Activated T-cell treated with anti-CD3 and anti-CD28 coated beads, Interleukin-2, amount 50 U/mL, for 4 hours (primary cell): ENCODE measurements around the gene SLC35F5. TPM values are rescaled to one million over a fixed set of nuclear protein-coding genes. Genes with fewer than 3 reads are reported as not detected.

Experiments
- ATAC-seq, 2 donors: fragments of 200-7000 bp; cut with Tn5 transposase; one replicate each; pipeline ENCODE4 v1.10.0; 2021
- DNase-seq: peaks from one replicate; pipeline ENCODE4 v3.0.0-alpha.2; 2020
- H3K27me3 Mint-ChIP-seq: one replicate; pipeline ENCODE4 v1.8.0; 2021; ENCODE audit warnings: low read depth, mixed read lengths
- H3K36me3 Mint-ChIP-seq: one replicate; pipeline ENCODE4 v1.8.0; 2022; ENCODE audit warnings: mixed read lengths; ENCODE audit not compliant: insufficient read depth
- H3K4me1 Mint-ChIP-seq: one replicate; pipeline ENCODE4 v1.8.0; 2021; ENCODE audit warnings: low read depth, mixed read lengths
- H3K4me3 Mint-ChIP-seq: one replicate; pipeline ENCODE4 v1.8.0; 2021; ENCODE audit warnings: mild to moderate bottlenecking, moderate library complexity, mixed read lengths
- H3K9me3 Mint-ChIP-seq: one replicate; pipeline ENCODE4 v1.8.0; 2021; ENCODE audit warnings: mixed read lengths
- total RNA-seq, 3 donors: library from RNA; stranded (reverse); gene quantifications; one replicate each; pipeline ENCODE4 v1.2.1, GENCODE V29; 2021

The SLC35F5 gene
- total RNA-seq, 3 donors from 2014 or later, result 14.4 to 18.6 (median 15.6) TPM

- H3K4me3 Mint-ChIP-seq, result no peak overlapping the region
- no peaks in the 10 kb centered on the region for H3K27me3 Mint-ChIP-seq
- H3K36me3 Mint-ChIP-seq, result no peaks in the 10 kb centered on the region
- DNase-seq, result no peak
- peaks cover 4% of the 10 kb centered on the region for H3K9me3 Mint-ChIP-seq
- ATAC-seq, result no peak
- no peaks in the 10 kb centered on the region for H3K4me1 Mint-ChIP-seq
Observed at GRCh38 chr2:113768770-113769169, 12.3 kb upstream of the SLC35F5 start.

- no peaks in the 10 kb centered on the region for H3K27me3 Mint-ChIP-seq
- DNase-seq (no peak), ATAC-seq (no peak)
- H3K4me3 Mint-ChIP-seq, result no peak overlapping the region
- peaks cover 4% of the 10 kb centered on the region for H3K9me3 Mint-ChIP-seq
- H3K36me3 Mint-ChIP-seq, result no peaks in the 10 kb centered on the region
- no peaks in the 10 kb centered on the region for H3K4me1 Mint-ChIP-seq
Observed at GRCh38 chr2:113767811-113768460, 11.5 kb upstream of the SLC35F5 start.

- Mint-ChIP-seq H3K4me1 (no peaks in the 10 kb centered on the region), H3K36me3 (no peaks in the 10 kb centered on the region), H3K4me3 (no peak overlapping the region), H3K9me3 (peaks cover 4% of the 10 kb centered on the region), H3K27me3 (no peaks in the 10 kb centered on the region)
- DNase-seq (no peak), ATAC-seq (no peak)
Observed at GRCh38 chr2:113765276-113765675, 8.8 kb upstream of the SLC35F5 start.

GRCh38 chr2:113762377-113763118 is 6.1 kb upstream of the SLC35F5 start:
- ATAC-seq, result no peak
- Mint-ChIP-seq H3K36me3 (no peaks in the 10 kb centered on the region), H3K4me3 (no peak overlapping the region), H3K27me3 (no peaks in the 10 kb centered on the region), H3K4me1 (peaks cover 2% of the 10 kb centered on the region), H3K9me3 (peaks cover 4% of the 10 kb centered on the region)
- DNase-seq, result no peak

GRCh38 chr2:113760400-113760799 is 4.0 kb upstream of the SLC35F5 start:
- Mint-ChIP-seq H3K9me3 (peaks cover 4% of the 10 kb centered on the region), H3K4me1 (peaks cover 8% of the 10 kb centered on the region), H3K36me3 (no peaks in the 10 kb centered on the region), H3K4me3 (no peak overlapping the region), H3K27me3 (no peaks in the 10 kb centered on the region)
- DNase-seq (no peak), ATAC-seq (no peak)

- Mint-ChIP-seq H3K27me3 (no peaks in the 10 kb centered on the region), H3K4me3 (peak overlapping the region; percentile 87), H3K9me3 (no peaks in the 10 kb centered on the region), H3K4me1 (peaks cover 21% of the 10 kb centered on the region), H3K36me3 (peaks cover 6% of the 10 kb centered on the region)
- no peak for DNase-seq
- no peak for ATAC-seq
Observed at GRCh38 chr2:113757138-113757657, 756 bp upstream of the SLC35F5 start.

GRCh38 chr2:113755835-113756354 is 547 bp downstream of the SLC35F5 start:
- peaks cover 21% of the 10 kb centered on the region for H3K4me1 Mint-ChIP-seq
- H3K9me3 Mint-ChIP-seq, result no peaks in the 10 kb centered on the region
- ATAC-seq (peak; percentile 56 to 61), DNase-seq (peak; percentile 20)
- peaks cover 7% of the 10 kb centered on the region for H3K36me3 Mint-ChIP-seq
- no peaks in the 10 kb centered on the region for H3K27me3 Mint-ChIP-seq
- peak overlapping the region; percentile 87 for H3K4me3 Mint-ChIP-seq

GRCh38 chr2:113755035-113755834 is 1.2 kb downstream of the SLC35F5 start:
- Mint-ChIP-seq H3K9me3 (no peaks in the 10 kb centered on the region), H3K27me3 (no peaks in the 10 kb centered on the region), H3K4me1 (peaks cover 21% of the 10 kb centered on the region), H3K4me3 (peak overlapping the region; percentile 87), H3K36me3 (peaks cover 11% of the 10 kb centered on the region)
- no peak for ATAC-seq
- no peak for DNase-seq

GRCh38 chr2:113754160-113754559 is 2.3 kb downstream of the SLC35F5 start:
- H3K4me1 Mint-ChIP-seq, result peaks cover 21% of the 10 kb centered on the region
- H3K4me3 Mint-ChIP-seq, result no peak overlapping the region
- no peaks in the 10 kb centered on the region for H3K27me3 Mint-ChIP-seq
- H3K9me3 Mint-ChIP-seq, result no peaks in the 10 kb centered on the region
- DNase-seq (no peak), ATAC-seq (no peak)
- H3K36me3 Mint-ChIP-seq, result peaks cover 12% of the 10 kb centered on the region

- H3K36me3 Mint-ChIP-seq, result peaks cover 23% of the 10 kb centered on the region
Observed at GRCh38 chr2:113750385-113750784, 6.1 kb downstream of the SLC35F5 start.

GRCh38 chr2:113741091-113741490 is 15.4 kb downstream of the SLC35F5 start:
- H3K9me3 Mint-ChIP-seq, result no peaks in the 10 kb centered on the region
- ATAC-seq (no peak), DNase-seq (no peak)
- H3K36me3 Mint-ChIP-seq, result peaks cover 38% of the 10 kb centered on the region
- no peaks in the 10 kb centered on the region for H3K27me3 Mint-ChIP-seq
- no peak overlapping the region for H3K4me3 Mint-ChIP-seq
- no peaks in the 10 kb centered on the region for H3K4me1 Mint-ChIP-seq

More at GRCh38 chr2:113750385-113750784, 6.1 kb downstream of the SLC35F5 start:
- Mint-ChIP-seq H3K4me1 (peaks cover 13% of the 10 kb centered on the region), H3K27me3 (no peaks in the 10 kb centered on the region), H3K4me3 (no peak overlapping the region), H3K9me3 (no peaks in the 10 kb centered on the region)
- DNase-seq (no peak), ATAC-seq (no peak)

GRCh38 chr2:113739849-113740248 is 16.6 kb downstream of the SLC35F5 start:
- peaks cover 29% of the 10 kb centered on the region for H3K36me3 Mint-ChIP-seq
- DNase-seq, result no peak

GRCh38 chr2:113734185-113734584 is 22.3 kb downstream of the SLC35F5 start:
- H3K4me1 Mint-ChIP-seq, result no peaks in the 10 kb centered on the region
- no peak for DNase-seq
- H3K9me3 Mint-ChIP-seq, result no peaks in the 10 kb centered on the region
- no peak overlapping the region for H3K4me3 Mint-ChIP-seq
- no peaks in the 10 kb centered on the region for H3K27me3 Mint-ChIP-seq
- peaks cover 16% of the 10 kb centered on the region for H3K36me3 Mint-ChIP-seq
- ATAC-seq, result no peak

More at GRCh38 chr2:113739849-113740248, 16.6 kb downstream of the SLC35F5 start:
- Mint-ChIP-seq H3K4me3 (no peak overlapping the region), H3K27me3 (no peaks in the 10 kb centered on the region), H3K4me1 (no peaks in the 10 kb centered on the region), H3K9me3 (no peaks in the 10 kb centered on the region)
- ATAC-seq, result no peak

- ATAC-seq, result no peak
- DNase-seq, result no peak
- Mint-ChIP-seq H3K9me3 (no peaks in the 10 kb centered on the region), H3K27me3 (no peaks in the 10 kb centered on the region), H3K4me1 (no peaks in the 10 kb centered on the region), H3K4me3 (no peak overlapping the region), H3K36me3 (peaks cover 24% of the 10 kb centered on the region)
Observed at GRCh38 chr2:113724010-113724409, 32.4 kb downstream of the SLC35F5 start.
